Stimulated activated CD8-positive, alpha-beta memory T cell treated with anti-CD3 and anti-CD28 coated beads, Interleukin-2, amount 100 ng/mL, for 48 hours (primary cell): Measurements from ENCODE around the gene CIC.
A peak's percentile ranks its signal among the peaks of the same experiment; 100 is the strongest.

Source experiments
- DNase-seq, 2 donors: peaks; one replicate each; pipeline ENCODE4 v3.0.0-alpha.2; 2020; ENCODE audit warnings: low read depth in 2 of 2

Gene CIC

DNA sequence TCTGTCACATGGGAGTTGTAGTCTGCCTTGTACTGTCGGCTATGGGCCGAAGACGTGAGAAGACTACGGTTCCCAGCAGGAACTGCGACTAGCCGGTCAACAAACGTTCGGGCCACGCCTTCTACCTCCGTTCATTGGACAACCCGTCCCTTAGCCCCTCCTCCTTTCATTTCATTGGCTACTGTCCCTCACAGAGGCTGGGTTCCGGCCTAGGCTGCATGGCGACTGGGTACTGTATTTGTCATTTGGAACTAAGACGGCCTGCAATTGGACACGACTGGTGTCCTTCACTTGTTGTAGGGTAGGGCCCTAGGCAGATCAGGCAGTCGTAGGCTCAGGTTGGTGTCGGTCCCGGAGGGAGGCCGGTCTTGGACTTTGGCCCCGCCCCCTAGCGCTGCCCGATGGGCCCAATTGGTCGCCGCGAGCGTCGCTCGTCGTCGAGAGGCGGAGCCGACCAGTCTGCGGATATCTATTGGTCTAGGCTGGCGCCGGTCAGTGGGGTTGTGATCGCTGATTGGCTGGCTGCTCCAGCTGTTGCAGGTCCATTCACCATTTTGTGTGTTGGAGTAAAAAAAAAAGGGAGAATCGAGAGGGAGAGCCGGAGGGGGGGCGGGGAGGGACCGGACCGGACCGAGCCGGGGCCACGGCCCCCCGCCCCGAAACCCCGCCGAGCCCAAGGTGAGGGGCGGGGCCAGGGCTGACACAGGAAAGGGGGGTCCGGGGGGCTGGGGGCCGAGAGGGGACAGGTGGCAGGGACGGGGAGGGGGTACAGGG is at the start of gene CIC:
Gene CIC (plus strand): TSS at position 549 of the 774 bp plus-strand sequence. CDS start 2,532 bp downstream, outside the sequence.
- peak; percentile 97 to 98 for DNase-seq

DNA sequence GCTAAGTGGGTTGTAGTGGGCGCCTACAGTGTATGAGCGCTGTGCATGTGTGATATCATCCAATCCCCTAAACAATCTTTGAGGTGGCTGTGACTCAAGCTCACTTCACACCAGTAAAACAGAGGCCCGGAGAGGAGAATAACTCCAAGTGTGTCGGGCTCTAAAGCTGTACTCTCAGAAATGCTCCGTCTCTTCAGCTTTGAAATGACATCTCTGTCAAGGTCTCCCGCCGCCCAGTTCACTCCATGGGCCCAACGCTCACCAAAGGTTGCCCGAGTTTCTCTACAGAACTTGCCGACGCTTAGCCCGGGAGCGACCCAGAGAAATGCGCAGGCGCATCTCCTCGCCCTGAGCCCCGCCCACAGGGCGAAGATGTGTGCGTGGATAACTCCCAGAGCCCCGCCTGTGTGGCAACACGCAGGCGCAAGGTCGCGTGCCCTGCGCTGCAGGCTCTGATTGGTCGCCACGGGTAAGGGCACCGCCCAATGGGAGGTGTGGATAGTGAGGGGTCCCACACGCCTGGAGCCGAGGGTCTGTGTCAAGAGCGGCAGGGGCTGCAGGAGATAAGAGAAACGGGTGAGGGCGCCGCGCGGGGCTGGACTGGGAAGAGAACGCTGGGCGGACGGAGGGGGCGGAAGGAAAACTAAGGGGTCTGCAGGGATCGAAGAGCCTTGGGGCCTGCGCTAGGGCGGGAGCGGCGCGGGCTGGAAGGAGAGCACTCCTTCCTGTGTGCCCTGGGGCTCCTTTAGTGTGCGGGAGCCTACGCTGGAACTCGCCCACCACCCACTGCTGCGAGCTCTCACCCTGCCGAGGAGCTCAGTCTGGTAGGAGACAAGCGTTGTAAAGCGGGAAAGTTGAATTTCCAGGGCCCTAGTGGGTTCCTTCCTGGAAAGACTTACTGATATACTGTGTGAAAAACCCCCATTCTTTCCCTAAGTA is 49.0 kb upstream of the CIC start, which contains the start of gene ZNF526:
Gene ZNF526 (plus strand): TSS at position 501 of the 939 bp plus-strand sequence. CDS start 4,092 bp downstream, outside the sequence.
- peak; percentile 95 to 96 for DNase-seq

DNA sequence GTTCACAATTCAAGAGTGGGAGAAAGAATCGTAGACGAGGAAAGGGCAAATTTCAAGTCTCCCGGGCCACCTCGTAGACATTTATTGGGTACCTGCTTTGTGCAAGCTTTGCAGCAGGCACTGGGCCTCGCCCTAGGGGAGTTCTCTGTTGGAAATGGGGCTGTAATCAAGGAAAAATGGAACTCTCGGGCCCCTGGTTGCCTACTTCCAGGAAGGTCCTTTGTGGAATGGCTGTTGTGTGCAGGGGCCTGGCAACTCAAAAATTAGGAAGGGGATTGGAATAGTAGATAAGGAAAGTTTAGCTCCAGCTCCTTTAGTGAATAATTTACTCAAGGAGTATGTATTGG is 48.3 kb upstream of the CIC start:
- DNase-seq: no peak

DNA sequence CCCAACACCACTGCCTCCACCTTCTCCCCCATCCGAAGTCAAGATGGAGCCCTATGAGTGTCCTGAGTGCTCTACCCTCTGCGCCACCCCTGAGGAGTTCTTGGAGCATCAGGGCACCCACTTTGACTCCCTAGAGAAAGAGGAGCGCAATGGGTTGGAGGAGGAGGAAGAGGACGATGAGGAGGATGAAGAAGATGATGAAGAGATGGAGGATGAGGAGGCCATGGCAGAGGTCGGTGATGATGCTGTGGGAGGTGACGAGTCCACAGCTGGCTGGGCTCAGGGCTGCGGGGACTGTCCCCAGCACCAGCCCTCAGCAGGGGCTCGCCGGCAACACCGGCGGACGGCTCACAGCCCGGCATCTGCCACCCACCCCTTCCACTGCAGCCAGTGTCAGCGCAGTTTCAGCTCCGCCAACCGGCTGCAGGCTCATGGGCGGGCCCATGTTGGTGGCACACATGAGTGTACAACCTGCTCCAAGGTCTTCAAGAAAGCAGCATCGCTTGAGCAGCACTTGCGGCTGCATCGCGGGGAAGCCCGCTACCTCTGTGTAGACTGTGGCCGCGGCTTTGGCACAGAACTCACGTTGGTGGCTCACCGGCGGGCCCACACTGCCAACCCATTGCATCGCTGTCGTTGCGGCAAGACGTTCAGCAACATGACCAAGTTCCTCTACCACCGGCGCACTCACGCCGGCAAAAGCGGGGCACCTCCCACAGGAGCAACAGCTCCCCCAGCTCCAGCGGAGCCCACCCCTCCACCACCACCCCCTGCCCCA is 43.9 kb upstream of the CIC start:
- DNase-seq: no peak

DNA sequence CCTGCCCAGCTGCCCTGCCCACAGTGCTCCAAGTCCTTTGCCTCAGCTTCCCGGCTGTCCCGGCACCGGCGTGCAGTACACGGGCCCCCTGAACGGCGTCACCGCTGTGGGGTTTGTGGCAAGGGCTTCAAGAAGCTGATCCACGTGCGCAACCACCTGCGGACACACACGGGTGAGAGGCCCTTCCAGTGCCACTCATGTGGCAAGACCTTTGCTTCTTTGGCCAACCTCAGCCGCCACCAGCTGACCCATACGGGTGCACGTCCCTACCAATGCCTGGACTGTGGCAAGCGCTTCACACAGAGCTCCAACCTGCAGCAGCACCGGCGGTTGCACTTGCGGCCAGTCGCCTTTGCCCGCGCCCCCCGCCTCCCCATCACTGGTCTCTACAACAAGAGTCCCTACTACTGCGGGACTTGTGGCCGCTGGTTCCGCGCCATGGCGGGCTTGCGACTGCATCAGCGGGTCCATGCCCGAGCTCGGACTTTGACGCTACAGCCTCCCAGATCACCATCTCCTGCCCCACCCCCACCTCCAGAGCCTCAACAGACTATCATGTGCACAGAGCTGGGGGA is 43.2 kb upstream of the CIC start:
- no peak for DNase-seq

DNA sequence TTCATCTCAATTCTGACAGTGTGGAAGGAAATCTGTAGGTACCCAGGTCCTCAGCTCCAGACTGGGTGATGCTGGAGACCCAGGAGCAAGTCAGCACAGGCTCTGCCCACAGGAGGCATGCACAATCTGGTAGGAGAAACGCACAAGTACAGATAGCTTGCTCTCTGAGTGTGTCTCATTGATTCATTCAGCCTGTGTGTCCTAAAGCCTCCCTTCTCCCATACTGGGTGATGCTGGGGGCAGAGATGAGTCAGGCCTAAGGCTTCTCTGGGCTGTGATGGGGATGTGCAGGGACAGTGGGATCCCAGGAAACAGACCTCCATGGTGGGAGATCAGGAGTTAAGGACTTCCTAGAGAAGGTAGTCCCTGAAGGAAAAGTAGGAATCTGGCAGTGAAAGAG is 42.2 kb upstream of the CIC start:
- DNase-seq: no peak

DNA sequence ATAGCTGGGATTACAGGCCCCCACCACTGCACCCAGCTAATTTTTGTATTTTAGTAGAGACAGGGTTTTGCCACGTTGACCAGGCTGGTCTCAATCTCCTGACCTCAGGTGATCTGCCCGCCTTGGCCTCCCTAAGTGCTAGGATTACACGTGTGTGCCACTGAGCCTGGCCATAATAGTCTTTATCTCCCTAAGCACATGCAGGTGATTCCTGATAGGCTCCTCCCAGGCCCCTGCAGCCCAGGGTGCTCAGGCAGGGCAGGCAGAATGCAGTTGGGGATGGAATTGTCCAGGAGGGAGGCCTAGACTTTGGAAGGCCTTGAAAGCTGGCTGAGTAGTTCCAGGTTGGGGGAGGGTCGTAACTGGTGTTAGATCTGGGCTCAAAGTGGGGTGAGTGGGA is 40.4 kb upstream of the CIC start:
- DNase-seq: no peak

DNA sequence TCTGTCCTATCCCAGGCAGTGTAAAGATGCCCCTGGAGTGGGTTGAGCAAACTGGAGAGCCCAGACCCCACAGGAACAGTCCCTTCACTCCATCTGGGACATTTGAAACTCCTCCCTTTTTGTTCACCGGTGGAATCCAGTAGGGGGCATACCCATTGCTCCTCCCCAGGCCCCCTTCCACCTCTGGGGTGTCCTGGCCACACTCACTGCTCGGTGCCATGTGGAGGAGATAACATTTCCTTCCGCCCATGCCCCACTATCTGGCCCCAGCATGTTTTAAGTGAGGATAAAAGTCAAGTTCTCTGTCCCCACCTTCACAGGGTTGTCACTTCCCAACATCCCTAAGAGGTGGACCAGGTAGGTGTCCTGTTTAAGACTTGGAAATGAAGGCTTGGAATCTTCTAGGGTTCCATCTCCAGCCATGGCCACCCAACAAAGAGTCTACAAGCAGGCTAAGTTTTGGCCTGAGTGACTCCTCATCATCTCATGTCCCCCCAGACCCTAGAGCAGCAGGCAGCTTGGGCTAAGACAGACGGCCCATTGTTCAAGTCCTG is 39.7 kb upstream of the CIC start:
- DNase-seq: no peak

DNA sequence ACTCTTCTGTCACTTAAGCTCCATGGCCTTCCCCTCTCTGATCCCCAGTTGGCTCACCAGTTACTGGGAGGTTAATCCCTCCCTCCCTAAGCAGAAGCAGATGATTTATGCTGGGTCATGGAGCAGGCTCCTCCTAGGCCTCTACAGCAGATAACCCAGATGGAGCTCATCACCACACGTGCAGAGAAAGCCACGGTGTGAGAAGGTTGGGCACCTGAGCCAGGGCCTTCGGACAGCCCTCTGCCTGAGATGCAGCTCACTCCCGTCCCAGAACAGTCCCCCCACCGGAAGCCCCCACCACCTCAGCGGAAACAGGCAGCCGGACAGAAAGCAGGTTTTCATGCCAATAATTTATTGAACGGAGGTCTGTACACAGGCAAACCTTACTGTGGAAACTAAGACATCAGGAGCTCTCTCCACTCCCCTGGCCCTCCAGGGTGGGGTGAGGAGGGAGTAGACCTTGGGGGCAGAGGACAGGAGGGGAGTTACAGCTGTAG is 39.1 kb upstream of the CIC start:
- no peak for DNase-seq

DNA sequence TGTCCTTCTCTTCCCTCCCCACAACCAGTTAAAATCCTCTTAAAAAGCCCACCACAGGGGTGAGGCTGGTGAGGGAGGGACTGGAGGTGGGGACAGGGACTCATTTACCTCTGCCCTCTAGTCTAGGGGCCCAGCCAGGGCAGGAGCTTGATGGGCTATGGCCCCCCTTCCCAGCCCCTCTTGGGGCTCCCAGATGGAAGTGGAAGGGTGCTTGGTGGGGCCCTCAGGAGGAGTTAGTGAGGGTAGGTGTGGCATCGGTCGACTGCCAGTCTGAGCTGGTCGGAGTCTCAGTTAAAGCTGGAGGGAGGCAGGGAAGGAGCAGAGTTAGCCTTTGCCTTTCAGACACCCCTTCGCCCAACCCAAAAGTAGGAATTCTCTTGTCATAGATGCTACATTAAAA is 38.5 kb upstream of the CIC start:
- DNase-seq: no peak

DNA sequence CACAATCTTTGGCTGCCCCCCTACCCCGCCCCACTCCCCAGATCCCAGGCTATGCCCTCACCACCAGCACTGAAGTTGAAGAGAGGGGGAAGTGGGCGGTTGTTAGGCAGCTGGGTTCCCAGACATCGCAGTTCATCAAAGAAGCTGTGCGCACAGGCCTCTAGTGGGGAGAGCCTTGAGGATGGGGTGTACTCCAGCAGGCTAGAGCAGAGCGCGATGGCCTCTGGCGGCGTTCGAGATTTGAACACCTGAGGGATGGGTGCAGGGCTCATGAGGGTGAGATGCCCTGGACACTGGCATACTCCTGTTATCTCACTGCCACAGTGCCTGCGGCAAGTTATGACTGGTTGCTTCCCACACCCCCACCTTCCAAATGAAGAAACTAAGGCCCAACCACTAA is 36.6 kb upstream of the CIC start:
- no peak for DNase-seq

DNA sequence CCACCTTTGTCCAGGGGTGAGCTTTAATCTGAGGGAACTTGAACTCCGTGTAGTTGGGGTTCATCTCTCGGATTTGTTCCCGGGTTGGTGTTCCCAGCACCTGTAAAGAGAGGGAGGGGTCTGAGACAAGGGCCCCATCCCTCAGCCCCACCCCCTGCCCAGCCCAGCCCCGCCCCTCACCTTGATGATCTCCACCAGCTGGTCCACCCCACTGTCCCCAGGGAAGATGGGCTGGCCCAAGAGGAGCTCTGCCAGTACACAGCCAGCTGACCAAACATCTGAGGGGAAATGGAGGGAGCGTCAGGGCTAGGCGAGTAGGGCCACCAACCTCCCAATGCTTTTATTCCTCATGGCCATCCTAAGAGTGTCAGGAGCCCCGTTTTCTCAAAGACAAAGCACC is 35.9 kb upstream of the CIC start:
- no peak for DNase-seq

DNA sequence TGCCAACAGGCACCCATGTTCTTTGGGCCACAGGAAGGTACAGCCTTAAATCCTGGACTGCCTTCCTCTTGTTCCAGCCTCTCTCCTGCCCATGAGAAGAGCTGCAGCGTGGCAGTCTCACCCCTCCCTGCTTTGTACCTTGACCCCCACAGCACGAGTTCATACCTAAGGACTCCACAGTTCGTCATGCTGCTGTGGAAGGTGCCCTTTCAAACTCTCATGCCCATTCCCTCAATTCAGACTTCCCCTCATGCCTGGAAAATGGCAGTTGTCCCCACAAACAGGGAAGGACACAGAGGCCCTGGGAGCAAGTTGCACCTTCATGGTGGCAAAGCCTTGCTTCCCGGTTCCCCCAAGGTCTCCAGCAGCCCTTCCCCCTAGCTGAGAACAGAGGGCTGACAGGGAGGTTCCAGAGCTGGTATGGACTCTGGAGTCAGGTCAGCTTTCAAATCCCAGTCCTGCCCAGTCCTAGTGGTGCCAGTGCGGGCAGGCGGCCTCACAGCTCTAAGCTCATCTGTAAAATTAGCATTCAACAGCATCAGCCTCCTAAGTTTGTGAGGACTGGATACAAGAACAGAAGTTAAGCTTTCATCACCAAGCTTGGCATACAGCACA is 35.3 kb upstream of the CIC start:
- DNase-seq: no peak

DNA sequence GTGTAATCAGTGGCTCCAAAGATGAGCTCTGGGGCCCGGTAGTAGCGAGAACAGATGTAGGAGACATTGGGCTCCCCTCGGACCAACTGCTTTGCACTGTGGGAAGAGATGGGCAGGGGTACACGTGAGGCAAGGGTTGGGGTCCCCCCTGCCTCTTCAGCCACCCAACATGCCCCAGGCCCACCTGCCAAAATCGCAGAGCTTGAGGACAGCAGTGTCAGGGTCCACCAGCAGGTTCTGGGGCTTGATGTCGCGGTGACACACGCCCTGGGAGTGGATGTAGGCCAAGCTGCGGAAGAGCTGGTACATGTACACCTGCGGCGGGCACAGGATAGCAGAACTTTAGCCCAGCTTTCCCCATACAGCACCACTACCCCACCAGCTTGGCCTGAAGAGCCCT is 34.7 kb upstream of the CIC start:
- no peak for DNase-seq

DNA sequence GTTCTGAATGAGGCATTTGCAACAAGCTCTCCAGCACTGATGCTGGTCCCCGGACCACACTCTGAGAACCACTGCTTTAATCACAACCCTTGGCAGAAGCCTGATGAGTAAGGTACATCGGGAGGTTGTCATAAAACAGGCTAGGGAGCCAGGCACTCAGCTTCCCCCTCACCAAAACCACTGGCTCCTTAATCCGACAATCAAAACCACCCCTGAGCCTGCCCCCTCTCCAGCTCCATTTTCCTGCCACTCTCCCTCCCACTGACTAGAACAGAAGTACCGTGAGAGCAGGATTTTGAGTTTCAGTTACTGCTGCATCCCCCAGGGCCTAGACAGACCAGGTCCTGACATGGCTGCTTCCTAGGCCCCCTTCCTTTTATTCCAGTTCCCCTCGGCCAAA is 33.9 kb upstream of the CIC start:
- DNase-seq: no peak

DNA sequence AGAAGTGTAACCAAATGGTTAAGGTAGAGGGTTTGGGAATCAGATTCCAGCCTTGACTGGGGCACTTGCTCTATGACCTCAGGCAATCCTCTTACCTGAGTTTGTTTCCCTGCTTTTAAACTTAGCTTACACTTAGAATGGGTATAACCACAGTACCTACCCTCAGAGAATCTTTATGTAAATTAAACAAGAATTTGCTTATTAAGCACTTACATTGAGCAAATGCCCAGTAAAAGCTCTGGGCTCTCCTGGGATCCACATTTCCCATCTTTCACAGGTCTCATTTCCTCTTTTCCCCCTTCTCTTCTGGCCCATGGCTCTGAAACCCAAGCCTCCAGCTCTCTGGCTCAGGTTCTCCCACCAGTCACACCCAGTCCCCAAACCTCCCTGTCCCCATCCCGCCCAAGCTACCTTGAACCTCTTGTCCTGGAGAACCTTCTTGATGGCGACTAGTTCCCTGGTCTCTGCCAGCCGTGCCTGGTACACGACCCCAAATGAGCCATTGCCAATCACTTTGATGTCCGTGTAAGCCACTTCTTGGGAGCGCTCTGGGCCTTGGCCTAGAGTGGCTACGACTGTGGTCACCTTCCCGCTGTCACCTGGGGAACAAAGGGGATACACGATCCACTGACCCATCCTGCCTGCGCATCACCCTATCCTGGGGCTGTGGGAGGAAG is 29.4 kb upstream of the CIC start:
- DNase-seq: no peak

DNA sequence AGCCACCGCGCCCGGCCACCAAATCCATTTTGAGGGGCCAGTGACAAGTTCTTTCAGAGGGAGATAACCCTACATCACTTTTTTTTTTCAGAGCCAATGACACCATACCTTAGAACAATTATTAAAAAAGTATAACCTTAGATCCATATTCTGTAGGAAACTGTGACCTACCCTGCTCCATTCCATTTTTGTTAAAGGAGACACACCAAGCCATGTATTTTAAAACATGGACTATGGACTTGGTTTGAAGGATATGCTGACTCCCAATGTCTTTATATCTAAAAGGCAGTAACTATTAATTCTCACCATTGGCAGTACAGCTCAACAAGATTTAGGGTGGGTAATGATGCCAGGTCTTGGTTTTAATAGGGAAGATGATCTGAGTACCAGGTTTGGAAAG is 27.8 kb upstream of the CIC start:
- DNase-seq: no peak

DNA sequence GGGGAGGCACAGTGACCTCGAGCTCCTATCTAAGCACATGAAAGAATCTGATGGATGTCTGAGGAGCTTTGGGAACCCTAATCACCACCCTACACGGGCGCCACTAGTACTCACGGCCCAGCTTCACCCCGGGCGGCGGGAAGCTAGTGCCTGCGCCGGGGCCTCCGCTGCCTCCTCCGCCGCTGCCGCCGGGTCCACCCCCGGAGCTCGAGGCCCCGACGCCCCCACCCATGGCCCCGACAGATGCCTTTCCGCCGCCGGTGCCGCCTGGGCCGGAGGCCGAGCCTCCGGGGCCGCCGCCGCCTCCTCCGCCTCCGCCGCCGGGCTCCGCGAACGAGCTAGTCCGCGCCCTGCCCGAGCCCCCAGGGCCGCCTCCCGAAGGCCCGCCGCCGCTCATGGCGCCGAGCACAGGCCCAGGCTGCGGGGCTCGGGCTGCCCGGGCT is 27.0 kb upstream of the CIC start:
- DNase-seq: peak in 1 of 2 donors; percentile 34

DNA sequence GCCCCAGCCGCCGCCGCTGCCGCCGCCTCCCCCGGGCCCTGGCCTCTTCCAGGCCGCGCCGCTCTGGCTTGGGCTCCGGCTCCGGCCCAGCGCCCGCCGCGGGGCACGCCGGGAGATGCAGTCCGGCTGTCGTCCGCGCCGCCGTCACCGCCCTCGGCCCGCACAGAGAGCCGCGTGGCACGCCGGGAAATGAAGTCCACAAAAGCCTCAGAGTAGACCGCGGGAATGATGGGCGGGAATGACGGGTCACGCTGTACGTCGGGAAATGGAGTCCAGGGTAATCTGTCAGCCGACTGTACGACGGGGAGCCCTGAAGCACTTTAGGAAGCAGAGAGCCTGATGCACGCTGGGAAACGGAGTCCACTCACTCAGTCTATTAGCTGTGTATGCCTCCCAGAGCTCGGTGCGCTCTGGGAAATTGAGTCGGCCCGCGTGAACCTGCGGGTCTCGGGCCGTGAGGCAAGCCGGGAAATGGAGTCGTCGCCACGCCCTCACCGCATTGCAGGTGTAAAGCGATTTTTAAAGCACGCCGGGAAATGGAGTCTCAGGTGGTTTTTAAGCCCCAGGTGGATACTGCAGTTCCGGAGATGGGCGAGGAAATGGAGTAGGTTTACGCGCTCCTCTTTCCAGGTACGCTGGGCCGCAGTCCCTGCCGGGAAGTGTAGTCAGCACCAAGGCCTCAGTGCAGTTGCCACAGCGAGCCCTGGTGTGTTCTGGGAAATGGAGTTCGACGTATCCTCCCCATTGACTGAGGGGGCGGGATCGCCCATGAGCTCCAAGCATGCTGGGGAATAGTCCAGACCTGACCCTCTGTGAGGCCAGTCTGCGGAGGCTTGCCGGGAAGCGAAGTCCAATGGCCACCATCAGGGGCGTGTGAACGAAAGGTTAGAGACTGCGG is 26.3 kb upstream of the CIC start, which contains the start of gene GSK3A:
Gene GSK3A (minus strand): TSS at position 91 of the 898 bp plus-strand sequence. CDS start 137 bp downstream, outside the sequence.
- DNase-seq: peak; percentile 89 to 92
